Thyroid gland (tissue), 4 donors: ENCODE data around the gene BPIFB6. TPM values are rescaled to one million over a fixed set of nuclear protein-coding genes. Genes with fewer than 3 reads are reported as not detected.
A peak's percentile ranks its signal among the peaks of the same experiment; 100 is the strongest.

Experiments
- DNase-seq, 2 donors: peaks; one replicate each; pipeline ENCODE4 v3.0.0-alpha.2; 2019
- H3K27ac ChIP-seq, 3 donors: fragments of 200-600 bp; sonication (generic); 1 replicate in 2 of 3; 2 replicates in 1 of 3; pipeline ENCODE4 v1.5.1; 2016 to 2019; ENCODE audit warnings: mild to moderate bottlenecking in 1 of 3, moderate library complexity in 1 of 3
- H3K27me3 ChIP-seq: fragments of 200-600 bp; sonication (generic); one replicate; pipeline ENCODE4 v1.5.1; 2019
- H3K36me3 ChIP-seq, 2 donors: fragments of 200-600 bp; sonication (generic); one replicate each; pipeline ENCODE4 v1.5.1; 2016 to 2019
- H3K4me1 ChIP-seq, 2 donors: fragments of 200-600 bp; sonication (generic); one replicate each; pipeline ENCODE4 v1.5.1; 2017 to 2019
- H3K4me3 ChIP-seq, 3 donors: fragments of 200-600 bp; sonication (generic); replicated peaks in 1 of 3; 1 replicate in 2 of 3; 2 replicates in 1 of 3; pipeline ENCODE4 v1.5.1; 2016; ENCODE audit warnings: mild to moderate bottlenecking in 1 of 3
- H3K9me3 ChIP-seq: fragments of 200-600 bp; sonication (generic); one replicate; pipeline ENCODE4 v1.5.1; 2017
- CTCF ChIP-seq, 6 experiments: fragments of 200-600 bp in 3 of 6; fragments of 450-650 bp in 3 of 6; sonication (generic) in 3 of 6; IDR thresholded peaks; one replicate each; pipeline ENCODE4 v1.5.1; 2016 to 2019; ENCODE audit warnings: antibody characterized with exemption in 6 of 6, mild to moderate bottlenecking in 2 of 6, inconsistent platforms in 1 of 6, moderate library complexity in 1 of 6
- POLR2A ChIP-seq, 2 donors: fragments of 450-650 bp; IDR thresholded peaks; one replicate each; pipeline ENCODE4 v1.6.1; 2017; ENCODE audit warnings: antibody characterized with exemption in 2 of 2, mild to moderate bottlenecking in 2 of 2, moderate library complexity in 1 of 2
- WGBS, 2 donors: methylation state at CpG; one replicate each; pipeline ENCODE4 v1.1.5; 2017; 5-methylcytosine and 5-hydroxymethylcytosine counted together
- intact Hi-C: fragments of 100-400 bp; cut with DNase I; formaldehyde crosslinking; loops from one replicate; pipeline ENCODE4 v1.15.1; 2023
- total RNA-seq, 4 donors: library from RNA; depleted of rRNA; stranded (reverse); fragments of >200 nt; gene quantifications; one replicate each; pipeline ENCODE4 v1.2.3, GENCODE V29; 2016

BPIFB6 gene
- total RNA-seq, 4 donors from 2014 or later, result not detected

GRCh38 chr20:33072813-33073212, 41.4 kb downstream of the BPIFB6 start:
- no peak for DNase-seq
- Histone ChIP-seq H3K27ac (no peak overlapping the region), H3K36me3 (no peaks in the 10 kb centered on the region), H3K27me3 (no peaks in the 10 kb centered on the region), H3K4me1 (no peaks in the 10 kb centered on the region), H3K9me3 (no peaks in the 10 kb centered on the region), H3K4me3 (no peak overlapping the region)
- intact Hi-C loops, result no loop called here
- WGBS, 2 donors, result 93 to 98% methylated on average over 2 of the region's 2 CpGs
- no peak for TF ChIP-seq CTCF (IDR thresholded peaks at IDR 0.05)
- TF ChIP-seq POLR2A (IDR thresholded peaks at IDR 0.05), result no peak

- Histone ChIP-seq H3K27me3 (no peaks in the 10 kb centered on the region), H3K4me1 (no peaks in the 10 kb centered on the region), H3K36me3 (no peaks in the 10 kb centered on the region), H3K27ac (no peak overlapping the region), H3K9me3 (no peaks in the 10 kb centered on the region), H3K4me3 (no peak overlapping the region)
- WGBS, 2 donors, result 86% methylated on average over 2 of the region's 2 CpGs
- TF ChIP-seq CTCF (IDR thresholded peaks at IDR 0.05), result no peak
- TF ChIP-seq POLR2A (IDR thresholded peaks at IDR 0.05), result no peak
- intact Hi-C loops, result no loop called here
- no peak for DNase-seq
These were observed 43.2 kb downstream of the BPIFB6 start for GRCh38 chr20:33074675-33075074.

- Histone ChIP-seq H3K4me3 (no peak overlapping the region), H3K36me3 (no peaks in the 10 kb centered on the region), H3K9me3 (no peaks in the 10 kb centered on the region), H3K27me3 (no peaks in the 10 kb centered on the region), H3K4me1 (no peaks in the 10 kb centered on the region), H3K27ac (no peak overlapping the region)
- TF ChIP-seq POLR2A (IDR thresholded peaks at IDR 0.05), result no peak
- no peak for TF ChIP-seq CTCF (IDR thresholded peaks at IDR 0.05)
- 66 to 67% methylated on average over 6 of the region's 6 CpGs for WGBS, 2 donors
- intact Hi-C loops, result no loop called here
- DNase-seq, result no peak
These were observed 43.8 kb downstream of the BPIFB6 start for GRCh38 chr20:33075281-33075680.

GRCh38 chr20:33076662-33077372, 45.4 kb downstream of the BPIFB6 start:
- Histone ChIP-seq H3K4me3 (no peak overlapping the region), H3K4me1 (no peaks in the 10 kb centered on the region), H3K9me3 (no peaks in the 10 kb centered on the region), H3K27me3 (no peaks in the 10 kb centered on the region), H3K27ac (no peak overlapping the region), H3K36me3 (no peaks in the 10 kb centered on the region)
- peak in 1 of 2 donors; percentile 40 for DNase-seq
- intact Hi-C loops, result no loop called here
- TF ChIP-seq POLR2A (IDR thresholded peaks at IDR 0.05) (no peak), CTCF (IDR thresholded peaks at IDR 0.05) (peak in 3 of 6 experiments; percentile 27 to 45 (median 44))
- 82 to 84% methylated on average over 4 to 6 of the region's 6 CpGs for WGBS, 2 donors

GRCh38 chr20:33079259-33079658, 47.8 kb downstream of the BPIFB6 start, which contains the start of gene BPIFB4:
BPIFB4 (plus strand) TSS chr20:33079643; CDS start chr20:33081527, 1,884 bp downstream.
- no peak for TF ChIP-seq CTCF (IDR thresholded peaks at IDR 0.05)
- TF ChIP-seq POLR2A (IDR thresholded peaks at IDR 0.05), result no peak
- no peaks in the 10 kb centered on the region for H3K9me3 ChIP-seq
- no peaks in the 10 kb centered on the region for H3K4me1 ChIP-seq
- H3K4me3 ChIP-seq, result no peak within 1 kb of the TSS
- WGBS, 2 donors, result 90 to 96% methylated on average over 2 of the region's 2 CpGs
- no peak within 1 kb of the TSS for H3K27ac ChIP-seq
- no peaks in the 10 kb centered on the region for H3K27me3 ChIP-seq
- H3K36me3 ChIP-seq, result no peaks in the 10 kb centered on the region
- intact Hi-C loops, result no loop called here
- DNase-seq, result no peak
